HG03520 (cell line): ENCODE results near the gene BEND6.
A peak's percentile ranks its signal among the peaks of the same experiment; 100 is the strongest.
"Not testable (repeated sequence)": the region's sequence is repeated elsewhere in the genome, so short reads cannot be mapped to it uniquely, and the experiment has no call there.

Source experiments
- ATAC-seq: cut with Tn5 transposase; IDR thresholded peaks from one replicate; pipeline ENCODE4 v1.9.1; 2021; ENCODE audit warnings: mild to moderate bottlenecking, moderate library complexity; ENCODE audit not compliant: unreplicated experiment

Gene BEND6

DNA sequence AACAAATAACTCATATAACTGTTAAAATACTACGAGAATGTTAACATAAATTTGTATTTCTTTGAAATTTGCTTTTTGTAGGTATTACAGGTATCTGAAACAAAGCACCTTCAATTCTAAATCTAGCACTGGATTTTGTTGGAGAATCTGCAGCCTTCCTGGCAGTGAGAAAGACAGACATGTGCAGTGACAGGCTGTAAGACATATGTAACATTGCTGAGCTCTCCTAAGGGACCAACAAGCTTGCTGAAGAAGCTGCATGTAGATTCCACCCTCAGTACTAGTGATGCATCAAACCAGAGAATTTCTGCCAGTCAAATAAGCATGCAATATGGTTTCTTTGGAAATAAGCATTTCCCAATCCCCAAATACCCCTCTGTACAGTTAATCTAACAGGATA lies 71.1 kb downstream of the BEND6 start:
- ATAC-seq: no peak

DNA sequence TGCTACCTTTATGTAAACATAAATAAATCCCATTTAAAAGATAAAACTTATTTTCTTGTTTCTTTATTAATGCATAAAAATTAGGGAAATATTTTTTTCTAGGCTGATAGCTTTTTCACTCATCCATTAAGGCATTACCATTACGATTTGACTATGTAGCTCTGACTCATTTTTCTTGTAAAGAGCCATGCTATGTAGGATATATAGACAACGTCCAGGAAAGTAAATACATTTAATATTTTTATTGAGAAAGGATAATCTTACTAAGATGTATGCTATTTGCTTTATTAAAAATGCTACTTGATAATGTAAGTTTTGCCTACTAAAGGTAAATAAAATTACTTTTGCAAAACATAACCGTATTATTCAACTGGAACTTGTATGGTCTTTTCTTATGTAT lies 72.4 kb downstream of the BEND6 start:
- no peak for ATAC-seq

DNA sequence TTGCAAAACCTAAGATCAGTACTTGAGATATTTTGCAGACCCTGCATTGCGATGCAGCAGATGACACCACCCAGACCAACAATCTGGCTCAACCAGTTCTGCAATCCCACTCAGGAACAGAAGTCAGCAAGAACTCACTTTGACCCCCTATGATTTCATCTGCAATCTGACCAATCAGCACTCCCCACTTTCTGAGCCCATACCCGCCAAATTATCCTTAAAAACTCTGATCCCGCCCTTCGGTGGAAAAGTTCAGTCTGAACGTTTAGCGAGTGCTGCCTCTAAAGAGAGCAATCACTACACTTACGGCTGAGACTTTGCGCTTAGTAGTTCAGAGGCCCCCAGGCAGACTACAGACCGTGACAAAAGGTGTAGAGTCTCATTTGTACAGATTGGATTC lies 74.3 kb downstream of the BEND6 start:
- no peak for ATAC-seq

DNA sequence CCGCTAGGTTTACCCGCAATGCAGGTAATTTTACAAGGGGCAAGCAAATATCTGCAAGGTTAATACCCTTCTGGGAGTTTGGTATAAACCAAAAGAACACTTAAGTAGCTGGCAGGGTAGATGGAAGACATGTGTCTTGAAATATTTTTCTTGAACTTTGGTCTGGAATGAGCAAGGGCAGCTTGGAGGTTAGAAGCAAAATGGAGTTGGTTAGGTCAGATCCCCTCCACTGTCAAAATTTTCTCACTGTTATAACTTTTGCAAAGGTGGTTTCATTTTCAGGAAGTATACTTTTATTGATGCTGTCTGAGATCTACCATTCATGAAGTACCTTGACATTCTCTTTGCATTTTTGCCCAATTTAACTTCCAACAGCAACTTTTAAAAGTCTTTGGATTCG lies 78.3 kb downstream of the BEND6 start:
- no peak for ATAC-seq

DNA sequence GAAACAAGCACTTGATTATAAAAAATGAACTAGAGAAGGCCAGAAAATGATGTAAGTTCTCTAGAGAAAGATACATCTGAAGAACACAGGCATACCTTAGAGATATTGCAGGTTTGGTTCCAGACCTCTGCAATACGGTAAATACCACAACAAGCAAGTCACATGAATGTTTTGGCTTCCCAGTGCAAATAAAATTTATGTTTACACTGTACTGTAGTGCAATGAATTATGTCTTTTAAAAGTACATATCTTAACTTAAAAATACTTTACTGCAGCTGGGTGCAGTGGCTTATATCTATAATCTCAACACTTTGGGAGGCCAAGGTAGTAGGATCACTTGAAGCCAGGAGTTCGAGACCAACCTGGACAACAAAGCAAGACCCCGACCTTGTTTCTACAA lies 80.6 kb downstream of the BEND6 start:
- no peak for ATAC-seq

DNA sequence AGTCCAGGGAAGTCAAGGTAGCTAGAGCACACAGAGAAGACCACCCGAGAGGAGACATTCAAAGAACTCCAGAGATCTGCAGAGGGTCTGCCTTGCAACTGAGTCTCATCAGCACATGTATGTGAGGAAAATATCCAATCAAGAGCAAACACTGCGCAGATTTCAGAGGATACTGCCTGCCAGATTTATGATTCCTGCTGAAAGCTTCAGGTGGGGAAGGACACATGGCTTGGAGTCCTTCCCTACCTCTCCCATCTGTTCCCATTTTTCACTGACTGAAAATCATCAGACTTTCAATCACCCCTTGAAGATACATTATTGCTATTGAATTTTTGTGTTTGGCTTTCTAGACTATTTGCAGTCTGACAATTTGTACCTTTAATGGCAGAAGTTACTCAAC lies 84.0 kb downstream of the BEND6 start:
- no peak for ATAC-seq

DNA sequence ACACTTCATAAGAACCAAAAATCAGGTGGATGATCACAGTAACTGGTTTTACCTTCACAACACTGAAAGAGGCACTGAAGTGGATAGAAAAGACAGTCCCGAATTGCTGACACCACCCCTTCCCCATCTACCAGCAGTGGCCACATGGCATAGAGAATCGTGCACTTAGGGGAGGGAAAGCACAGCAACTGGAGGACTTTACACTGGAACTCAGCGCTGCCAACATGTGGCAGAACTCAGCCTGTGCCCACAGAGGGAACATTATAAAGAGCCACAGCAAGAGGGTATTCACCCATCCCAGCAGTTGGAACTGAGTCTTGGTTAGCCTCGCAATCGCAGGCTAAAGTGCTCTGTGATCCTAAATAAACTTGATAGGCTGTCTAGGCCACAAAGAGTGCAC lies 85.1 kb downstream of the BEND6 start:
- ATAC-seq: no peak

DNA sequence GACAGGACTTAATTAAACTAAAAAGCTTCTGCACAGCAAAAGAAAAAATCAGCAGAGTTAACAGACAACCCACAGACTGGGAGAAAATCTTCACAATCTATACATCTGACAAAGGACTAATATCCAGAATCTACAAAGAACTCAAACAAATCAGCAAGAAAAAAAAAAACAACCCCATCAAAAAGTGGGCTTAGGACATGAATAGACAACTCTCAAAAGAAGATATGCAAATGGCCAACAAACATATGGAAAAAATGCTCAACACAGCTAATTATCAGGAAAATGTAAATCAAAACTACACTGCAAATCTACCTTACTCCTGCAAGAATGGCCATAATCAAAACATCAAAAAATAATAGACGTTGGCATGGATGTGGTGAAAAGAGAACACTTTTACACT lies 89.2 kb downstream of the BEND6 start:
- not testable (repeated sequence) for ATAC-seq

DNA sequence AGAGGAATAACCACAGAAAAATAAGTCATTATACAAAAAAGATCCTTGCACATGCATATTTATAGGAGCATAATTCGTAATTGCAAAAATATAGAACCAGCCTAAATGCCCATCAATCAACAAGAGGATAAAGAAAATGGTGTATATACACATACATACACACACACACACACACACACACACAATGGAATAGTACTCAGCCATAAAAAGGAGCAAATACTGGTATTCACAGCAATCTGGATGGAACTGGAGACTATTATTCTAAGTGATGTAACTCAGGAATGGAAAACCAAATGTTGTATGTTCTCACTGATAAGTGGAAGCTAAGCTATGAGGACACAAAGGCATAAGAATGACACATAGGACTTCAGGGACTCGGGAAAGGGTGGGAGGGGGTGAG lies 89.7 kb downstream of the BEND6 start:
- ATAC-seq: no peak

DNA sequence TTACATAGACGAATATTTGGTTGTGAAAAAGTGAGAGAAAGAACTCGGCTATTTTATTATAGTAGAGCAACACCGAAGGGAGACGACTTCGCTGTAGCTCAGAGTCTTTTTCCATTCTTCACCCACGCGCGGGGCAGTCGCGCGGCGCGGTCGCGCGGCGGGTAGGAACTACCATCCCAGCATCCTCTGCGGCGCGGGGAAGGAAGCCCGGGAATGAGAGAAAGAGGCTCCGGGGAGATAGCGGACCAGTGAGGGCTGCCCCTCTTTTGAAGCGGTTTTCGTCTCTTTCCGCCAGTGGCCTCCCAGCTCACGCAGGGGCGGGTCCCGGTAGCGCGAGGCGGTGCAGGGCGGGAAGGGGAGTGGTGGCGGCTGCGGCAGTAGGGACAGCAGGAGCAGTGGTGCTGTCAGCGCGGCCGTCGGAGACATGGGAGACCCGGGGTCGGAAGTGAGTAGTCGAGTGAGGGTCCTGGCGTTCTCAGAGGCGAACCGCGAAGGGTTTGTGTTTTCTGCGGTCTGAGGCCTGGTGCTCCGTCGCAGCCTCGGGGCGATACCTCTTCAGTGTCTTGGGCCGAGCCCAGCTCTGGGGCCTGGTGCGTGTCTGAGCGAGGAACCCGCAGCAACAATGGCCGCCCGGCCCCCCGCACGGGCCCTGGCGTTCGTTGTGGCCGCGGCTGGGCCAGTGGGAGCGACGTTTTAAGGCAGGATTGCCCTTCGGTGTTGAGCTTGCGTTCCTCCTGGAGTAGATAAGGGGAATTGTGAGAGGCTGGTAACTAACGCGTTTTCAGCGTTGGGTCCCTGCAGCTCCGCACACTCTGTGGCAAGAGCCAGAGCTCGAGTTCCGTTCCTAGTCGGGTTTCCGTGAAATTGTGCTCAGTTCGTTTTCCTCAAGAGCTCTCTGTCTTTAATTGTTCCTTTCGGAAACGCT lies 91.7 kb downstream of the BEND6 start, which contains the start of gene KIAA1586:
TSS of gene KIAA1586 (plus strand) at position 362 of the 925 bp plus-strand sequence. CDS start at position 425, 63 bp downstream.
- peak; percentile 87 for ATAC-seq

DNA sequence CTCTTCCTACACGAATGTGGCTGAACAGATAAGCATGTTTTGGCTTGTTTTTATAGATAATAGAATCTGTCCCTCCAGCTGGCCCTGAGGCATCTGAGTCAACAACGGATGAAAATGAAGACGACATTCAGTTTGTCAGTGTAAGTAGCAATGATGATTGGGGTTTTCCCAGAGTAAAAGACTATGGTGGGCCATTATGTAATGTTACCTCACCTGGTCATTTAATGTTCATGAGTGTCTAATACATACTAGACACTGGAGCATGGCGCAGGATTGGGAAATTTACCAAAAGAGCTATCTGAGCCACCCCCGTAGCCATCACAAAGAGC lies 92.3 kb downstream of the BEND6 start:
- ATAC-seq: peak; percentile 16

DNA sequence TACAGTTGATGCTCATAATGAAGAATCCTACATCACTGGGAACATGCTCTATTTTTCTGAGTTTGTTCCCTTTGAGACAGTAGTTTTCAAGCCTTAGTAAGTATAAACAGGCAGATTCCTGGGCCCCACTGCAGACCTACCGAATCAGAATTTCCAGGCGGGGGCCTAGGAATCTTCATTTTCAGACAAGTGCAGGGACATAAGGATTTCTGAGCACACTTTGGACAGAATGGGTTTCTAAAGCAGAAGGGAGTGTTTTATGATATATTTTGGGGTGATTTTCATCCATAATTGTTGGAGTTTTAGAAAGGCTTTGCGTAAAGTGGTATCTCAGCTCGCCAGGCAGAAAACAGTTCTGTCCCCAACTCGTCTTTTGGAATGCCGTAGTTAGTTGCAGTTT lies 93.0 kb downstream of the BEND6 start:
- not testable (repeated sequence) for ATAC-seq

DNA sequence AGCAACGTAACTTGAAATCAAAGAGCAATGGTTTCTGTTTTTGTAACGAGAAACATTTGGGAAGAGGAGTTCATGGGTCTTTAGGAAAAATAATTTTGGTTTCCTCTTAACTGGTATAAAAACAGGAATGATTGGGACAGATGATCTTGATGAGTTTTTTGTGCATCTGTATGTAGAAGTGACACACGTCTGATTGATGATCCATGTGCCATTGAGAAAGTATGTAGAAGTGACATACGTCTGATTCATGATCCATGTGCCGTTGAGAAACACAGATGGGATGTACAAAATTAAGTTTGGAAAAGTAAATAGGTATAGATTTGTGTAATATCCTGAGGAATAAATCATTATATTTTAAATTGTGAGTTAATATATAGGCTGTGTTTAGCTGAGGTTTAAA lies 93.7 kb downstream of the BEND6 start:
- no peak for ATAC-seq

DNA sequence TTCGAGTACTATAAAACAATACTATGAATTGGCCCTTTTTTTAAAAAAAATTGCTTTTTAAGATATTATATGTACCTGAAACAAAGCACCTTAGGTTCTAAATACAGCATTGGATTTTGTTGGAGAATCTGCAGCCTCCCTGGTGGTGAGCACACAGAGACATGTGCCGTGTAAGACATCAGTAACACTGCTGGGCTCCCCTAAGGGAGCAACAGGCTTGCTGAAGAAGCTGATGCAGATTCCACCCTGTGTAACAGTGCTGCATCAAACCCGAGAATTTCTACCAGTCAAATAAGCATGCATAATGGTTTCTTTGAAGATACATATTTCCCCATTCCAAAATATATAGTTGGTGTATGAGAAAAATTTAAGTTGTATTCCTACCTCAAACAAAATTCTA lies 108.9 kb downstream of the BEND6 start:
- ATAC-seq: no peak

DNA sequence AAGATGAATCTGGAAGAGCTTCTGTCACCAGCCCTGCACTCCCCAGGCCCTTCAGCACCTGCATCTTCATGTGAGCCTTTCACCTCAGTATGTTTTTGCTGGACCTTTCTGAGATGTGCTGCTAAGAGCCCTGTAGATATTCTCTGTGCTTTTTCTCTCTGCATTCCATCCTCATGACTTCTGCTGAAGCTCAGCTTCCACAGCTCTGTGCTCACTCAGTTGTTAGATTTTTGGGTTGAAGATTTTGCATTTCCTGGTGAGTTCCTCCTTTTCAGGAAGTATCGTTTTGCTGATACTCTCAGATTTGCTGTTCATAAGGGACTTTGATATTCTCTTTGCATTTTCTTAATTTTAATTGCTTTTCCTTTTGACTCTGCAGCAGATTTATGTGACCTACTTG lies 109.9 kb downstream of the BEND6 start:
- no peak for ATAC-seq

DNA sequence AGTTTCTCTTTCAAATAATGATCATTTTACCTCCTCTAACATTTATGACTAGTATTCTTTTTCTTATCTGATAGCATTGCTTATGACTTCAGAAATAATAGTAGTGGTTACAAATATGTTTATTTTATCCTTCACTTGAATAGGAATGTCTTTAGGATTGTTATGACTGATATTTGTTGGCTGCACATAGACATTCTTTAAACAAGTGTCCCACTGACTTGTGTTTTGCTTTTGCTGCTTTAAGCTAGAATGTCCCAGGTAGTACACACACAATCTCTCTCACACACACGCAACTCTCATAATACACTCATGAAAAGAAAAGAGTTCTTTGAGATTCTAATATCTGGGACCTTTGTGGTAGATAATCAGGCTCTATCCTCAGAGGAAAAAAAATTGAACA lies 113.2 kb downstream of the BEND6 start:
- no peak for ATAC-seq

DNA sequence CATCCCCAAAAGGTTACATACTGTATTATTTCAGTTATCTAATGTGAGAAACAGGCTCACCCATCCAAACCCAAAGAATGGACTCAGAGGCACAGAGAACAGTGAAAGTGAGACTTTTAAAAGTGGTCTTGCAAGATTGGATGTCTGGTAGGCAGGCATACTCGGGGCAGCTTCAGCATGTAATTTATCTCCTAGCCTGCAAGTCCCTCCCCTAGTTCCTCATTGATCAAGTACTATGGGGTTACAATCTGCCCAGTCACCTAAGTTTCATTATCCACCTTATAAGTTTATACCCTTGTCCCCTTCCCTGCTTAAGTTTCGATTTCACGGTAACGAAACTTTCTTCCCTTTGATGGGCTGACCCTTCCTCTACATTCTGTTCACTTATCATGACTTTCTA lies 114.3 kb downstream of the BEND6 start:
- ATAC-seq: no peak

DNA sequence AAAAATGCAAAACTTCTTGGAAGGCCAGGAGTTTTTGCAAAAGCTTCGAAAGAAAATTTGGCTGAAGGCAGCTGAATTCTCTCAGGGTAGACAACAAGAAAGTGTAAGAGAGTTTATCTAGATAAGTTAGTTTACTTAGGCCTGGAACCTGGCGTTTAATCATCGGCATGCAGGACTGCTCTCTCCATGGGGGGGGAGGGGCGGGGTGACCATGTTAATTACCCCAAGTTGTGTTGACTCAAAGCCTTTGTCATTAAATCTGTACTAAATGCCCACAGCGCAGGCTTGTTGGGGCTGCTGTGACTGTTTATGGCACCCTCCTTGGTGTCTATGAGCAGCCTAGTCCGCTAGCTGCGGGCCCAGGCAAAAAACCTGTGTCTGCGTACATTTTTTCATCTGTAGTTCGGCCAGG lies 115.0 kb downstream of the BEND6 start:
- no peak for ATAC-seq

DNA sequence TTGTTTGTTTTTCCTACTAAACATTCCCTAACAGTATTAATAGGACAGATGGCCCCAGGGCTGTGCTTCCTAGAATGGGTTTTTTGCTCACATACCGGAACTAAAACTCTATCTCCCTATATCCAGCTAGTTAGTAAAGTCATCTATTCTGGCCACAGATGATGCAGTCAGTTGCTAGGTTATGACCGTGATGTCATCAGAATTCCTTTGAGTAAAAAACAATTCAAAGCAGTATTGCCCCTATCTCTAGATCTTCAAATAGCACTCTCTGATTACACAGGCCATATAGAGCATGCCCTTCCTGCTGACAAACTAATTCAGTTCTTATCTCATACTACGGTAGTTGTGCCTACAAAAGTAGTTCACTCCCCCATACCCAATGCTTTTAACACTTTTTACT lies 117.2 kb downstream of the BEND6 start:
- ATAC-seq: no peak

DNA sequence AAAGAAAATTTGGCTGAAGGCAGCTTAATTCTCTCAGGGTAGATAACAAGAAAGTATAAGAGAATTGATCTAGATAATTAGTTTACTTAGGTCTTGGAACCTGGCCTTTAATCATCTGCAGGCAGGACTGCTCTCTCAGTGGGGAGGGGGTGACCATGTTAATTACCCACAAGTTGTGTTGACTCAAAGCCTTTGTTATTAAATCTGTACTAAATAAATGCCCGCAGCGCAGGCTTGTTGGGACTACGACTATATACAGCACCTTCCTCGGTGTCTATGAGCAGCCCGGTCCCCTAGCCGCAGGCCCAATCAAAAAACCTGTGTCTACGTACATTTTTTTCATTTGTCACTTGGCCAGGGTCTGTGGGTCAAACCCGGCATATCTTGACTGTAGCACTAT lies 119.5 kb downstream of the BEND6 start:
- no peak for ATAC-seq

DNA sequence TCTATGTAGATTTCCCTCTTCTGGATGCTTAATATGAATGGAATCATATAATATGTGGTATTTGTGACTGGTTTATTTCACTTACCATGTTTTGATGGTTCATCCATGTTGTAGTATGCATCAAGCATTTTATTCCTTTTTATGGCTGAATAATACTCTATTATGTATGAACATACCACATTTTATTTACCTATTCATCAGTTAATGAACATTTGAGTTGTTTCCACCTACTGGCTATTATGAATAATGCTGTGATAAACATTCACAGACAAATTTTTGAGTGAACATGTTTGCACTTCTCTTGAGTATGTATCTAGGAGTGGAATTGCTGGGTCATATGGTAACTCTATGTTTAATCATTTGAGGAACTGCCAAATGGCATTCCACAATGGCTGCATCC lies 120.2 kb downstream of the BEND6 start:
- no peak for ATAC-seq
